ENCODE data around the gene DDN.
A peak's percentile ranks its signal among the peaks of the same experiment; 100 is the strongest.

DDN gene

DNA sequence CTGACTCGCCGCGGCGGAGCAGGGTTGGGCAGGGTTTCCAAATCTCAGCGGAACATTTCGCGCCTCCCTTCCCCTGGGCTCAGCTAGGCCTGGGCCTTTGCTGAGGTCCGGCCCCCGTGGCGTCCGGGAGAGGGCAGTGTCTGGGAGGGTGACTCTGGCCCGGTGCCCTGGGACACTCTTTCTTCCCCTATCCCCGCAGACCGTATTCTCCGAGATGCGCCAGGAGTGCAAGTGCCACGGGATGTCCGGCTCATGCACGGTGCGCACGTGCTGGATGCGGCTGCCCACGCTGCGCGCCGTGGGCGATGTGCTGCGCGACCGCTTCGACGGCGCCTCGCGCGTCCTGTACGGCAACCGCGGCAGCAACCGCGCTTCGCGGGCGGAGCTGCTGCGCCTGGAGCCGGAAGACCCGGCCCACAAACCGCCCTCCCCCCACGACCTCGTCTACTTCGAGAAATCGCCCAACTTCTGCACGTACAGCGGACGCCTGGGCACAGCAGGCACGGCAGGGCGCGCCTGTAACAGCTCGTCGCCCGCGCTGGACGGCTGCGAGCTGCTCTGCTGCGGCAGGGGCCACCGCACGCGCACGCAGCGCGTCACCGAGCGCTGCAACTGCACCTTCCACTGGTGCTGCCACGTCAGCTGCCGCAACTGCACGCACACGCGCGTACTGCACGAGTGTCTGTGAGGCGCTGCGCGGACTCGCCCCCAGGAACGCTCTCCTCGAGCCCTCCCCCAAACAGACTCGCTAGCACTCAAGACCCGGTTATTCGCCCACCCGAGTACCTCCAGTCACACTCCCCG is 18.0 kb downstream of the DDN start:
- peak; percentile 62 for DNase-seq

DNA sequence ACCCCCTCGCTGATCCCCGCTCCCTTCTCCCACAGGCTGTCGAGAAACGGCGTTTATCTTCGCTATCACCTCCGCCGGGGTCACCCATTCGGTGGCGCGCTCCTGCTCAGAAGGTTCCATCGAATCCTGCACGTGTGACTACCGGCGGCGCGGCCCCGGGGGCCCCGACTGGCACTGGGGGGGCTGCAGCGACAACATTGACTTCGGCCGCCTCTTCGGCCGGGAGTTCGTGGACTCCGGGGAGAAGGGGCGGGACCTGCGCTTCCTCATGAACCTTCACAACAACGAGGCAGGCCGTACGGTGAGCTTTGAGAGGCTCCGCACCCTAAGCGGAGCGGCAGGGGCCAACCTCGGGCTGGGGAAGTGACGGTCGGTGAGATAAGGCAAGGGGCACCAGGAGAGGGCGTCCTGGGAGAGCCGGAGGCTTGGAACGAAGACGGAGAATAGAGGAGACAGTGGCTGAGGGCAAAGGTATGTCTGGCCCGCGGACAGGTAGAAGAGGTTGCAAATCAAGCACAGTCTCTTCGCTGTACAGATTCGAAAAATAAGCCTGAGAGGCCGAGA is 18.7 kb downstream of the DDN start:
- DNase-seq, result peak; percentile 59

DNA sequence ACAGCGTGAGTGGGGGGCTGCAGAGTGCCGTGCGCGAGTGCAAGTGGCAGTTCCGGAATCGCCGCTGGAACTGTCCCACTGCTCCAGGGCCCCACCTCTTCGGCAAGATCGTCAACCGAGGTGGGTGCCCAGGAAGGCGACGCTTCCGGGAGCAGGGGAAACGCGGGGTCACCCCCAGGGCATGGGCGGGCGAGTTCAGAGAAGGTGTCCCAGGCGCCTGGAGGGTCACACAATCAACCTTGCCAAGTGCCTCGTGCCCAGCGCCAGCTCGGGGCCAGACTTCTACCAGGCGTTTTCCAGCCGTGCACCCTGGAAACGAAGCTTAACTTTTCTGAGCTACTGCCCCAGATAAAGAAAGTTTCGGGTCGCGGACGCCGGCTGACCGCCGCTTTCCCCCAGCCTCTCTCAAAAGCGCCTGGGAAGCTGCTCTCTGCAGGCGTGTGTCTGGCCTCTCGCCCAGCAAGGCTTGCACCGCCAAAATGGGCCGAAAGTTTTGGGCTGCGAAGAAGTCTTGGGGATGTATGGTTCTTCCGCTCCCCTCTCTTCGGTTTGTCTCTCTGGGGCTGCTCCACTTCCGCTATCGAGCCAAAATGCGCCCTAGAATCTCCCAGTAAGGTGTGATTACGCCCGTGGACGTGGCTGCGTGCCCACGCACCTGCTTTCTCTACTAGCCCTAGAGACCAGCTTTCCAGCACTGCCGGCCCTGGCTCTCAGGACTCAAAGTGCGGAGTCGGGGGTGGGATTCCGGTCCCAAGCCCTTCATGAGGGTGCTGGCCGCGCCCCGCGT is 19.4 kb downstream of the DDN start:
- DNase-seq, result peak; percentile 60

DNA sequence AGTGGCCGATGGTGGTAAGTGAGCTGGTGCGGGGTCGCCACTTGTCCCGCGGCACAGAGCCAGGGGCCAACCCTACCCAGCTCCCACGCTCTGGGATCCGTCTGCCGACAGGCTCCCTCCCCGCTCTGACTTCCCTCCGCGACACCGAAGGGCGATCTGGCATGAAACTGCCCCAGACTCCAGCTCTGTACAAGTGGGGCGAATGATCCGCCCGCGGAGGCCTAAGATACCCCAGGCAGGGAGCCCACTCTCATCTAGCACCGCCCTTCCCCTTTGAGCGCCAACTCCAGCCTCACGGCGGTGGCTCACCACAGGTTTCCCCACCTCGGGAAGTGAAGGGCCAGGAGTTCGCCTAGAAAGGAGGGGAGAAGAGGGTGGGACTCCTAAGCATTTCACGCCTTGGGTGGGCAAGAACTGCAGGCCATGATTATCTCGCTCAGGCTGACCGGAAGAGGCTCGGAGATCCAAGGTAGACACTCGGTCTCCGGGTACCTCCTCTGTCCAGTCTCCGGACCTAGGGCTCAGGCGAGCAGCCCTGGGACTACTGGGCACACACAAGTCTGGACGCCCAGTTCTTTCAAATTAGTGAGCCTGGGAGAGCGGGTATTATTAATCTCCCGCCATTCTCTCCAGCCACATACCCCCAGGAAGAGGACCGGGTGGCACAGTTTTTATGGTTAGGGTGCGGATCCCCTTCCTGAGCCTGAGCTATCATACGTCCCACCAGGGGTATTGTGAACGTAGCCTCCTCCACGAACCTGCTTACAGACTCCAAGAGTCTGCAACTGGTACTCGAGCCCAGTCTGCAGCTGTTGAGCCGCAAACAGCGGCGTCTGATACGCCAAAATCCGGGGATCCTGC is 20.2 kb downstream of the DDN start:
- DNase-seq, result peak; percentile 38

DNA sequence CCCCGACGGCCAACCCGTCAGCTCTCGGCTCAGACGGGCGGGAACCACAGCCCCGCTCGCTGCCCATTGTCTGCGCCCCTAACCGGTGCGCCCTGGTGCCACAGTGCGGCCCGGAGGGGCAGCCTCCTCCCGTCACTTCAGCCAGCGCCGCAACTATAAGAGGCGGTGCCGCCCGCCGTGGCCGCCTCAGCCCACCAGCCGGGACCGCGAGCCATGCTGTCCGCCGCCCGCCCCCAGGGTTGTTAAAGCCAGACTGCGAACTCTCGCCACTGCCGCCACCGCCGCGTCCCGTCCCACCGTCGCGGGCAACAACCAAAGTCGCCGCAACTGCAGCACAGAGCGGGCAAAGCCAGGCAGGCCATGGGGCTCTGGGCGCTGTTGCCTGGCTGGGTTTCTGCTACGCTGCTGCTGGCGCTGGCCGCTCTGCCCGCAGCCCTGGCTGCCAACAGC is 20.9 kb downstream of the DDN start, which contains the start of gene WNT1:
Gene WNT1, plus strand, starts transcription at position 32 of the 450 bp plus-strand sequence. Its CDS starts 329 bp downstream, at position 361.
- no peak for DNase-seq

DNA sequence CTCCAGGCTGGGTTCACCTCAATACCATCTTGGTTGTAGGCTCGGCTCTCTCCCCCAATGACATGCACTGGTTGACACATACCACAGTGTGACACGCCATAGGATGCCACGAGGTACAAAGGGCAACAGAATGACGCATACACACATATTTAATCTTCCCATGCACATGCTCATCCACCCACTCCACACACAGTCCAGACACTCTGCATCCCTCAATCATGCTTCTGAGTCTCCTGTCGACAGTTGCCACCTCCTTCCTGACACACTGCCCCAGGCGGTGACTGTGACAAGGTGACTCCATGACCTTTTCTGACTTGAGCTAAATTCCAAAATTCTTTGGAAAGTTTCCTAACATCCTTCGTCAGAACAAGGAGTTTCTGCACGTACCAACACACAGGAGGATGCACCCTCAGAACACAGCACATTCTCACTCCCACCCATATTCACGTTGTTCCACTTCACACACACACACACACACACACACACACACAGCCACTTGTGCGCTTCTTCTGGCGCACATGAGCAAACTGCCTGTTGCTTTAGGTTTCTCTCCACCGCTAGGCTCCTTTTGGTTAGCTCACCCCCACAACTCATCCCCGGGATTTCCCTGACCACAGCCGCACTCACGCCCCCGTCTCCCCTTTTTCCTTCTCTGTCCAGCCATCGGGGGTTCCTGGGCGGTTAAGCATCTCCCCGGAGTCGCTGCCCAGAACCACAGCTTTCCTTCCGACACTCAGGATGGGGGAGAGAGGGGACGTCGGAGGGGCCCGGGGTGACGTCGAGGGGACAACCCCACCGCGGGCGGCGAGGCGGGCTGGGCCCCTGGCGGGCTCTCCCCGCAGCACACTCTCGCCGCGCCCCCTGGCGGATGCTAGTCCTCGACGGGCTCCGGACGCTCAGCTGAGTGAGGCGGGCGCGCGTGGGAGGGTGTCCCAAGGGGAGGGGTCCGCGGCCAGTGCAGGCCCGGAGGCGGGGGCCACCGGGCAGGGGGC is 21.6 kb downstream of the DDN start:
- peak; percentile 86 for DNase-seq

DNA sequence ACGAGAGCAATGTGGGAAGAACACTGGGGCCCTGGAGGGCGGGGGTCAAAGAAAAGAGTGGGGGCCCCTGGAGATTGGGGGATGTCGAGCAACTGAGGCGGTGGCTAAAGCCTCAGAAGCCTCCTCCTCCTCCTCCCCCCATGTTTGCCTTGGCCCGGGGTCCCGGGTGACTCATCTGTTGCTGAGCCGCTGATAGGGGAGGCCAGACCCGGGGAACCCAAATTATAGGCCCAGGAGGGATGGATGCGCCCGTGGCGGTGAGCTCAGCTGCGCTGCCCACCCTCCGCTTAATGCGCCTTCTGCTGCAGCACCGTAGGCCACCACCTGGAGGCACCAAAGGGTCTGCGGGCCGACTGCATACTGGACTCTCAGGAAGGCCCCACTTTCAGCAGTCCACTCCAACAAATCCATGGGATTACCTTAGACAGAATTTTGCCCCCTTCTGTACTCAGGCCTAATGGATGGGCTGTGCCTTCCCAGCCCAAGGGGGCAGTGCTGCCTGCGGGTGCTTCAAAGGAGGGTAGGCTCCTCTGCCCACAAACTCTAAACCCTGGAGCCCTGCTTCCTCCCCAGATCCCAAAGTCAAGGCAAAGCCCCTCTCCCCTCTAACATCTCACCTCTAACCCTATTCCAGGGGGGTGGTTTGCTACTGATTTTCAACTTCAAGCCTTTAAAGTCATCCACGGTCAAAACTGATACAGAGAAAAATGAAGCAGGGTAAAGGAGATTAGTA is 25.1 kb downstream of the DDN start:
- peak; percentile 55 for DNase-seq

DNA sequence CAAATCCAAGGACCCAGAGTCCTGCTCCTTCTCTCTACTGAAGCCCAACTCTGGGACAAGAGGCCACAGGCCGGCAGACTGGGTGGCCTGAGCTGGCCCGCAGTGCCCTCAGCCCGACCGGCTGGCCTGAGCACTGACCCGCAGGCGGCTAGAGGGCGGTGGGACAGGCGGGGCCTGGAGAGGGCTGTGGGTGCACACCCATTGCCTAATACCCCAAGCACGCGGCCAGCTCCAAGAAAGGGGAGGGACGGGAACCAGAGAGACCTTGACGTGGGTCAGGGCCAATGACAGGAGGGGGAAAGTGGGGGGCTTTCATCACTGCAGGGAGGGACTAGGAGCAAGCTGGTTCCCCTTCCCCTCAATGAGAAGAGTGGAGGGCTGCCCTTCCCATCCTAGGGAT is 25.6 kb downstream of the DDN start:
- DNase-seq, result no peak

DNA sequence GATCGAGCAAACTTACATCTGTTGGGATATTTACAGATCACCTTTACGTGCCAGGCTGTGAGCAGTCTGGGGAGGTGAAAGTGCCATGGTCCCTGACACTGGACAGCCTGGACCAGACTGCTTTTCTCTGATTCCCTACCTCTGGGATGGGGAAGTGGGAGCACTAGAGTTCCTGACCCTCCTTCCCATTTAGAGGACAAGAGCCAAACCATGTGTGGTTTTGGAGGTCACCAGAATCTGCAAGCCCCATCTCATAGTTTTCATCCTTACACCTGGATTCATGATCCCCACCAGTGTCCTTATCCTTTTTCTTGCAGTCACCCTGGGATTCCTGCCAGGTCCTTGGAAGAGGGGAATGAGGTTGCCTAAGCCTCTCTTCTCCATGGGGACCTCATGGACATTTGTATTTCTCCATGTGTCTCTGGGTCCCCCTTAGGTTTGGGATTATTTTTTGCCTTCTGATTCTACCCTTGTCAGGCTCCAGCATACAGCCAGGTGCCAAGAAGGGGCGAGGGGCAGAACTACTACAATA is 26.2 kb downstream of the DDN start:
- no peak for DNase-seq

DNA sequence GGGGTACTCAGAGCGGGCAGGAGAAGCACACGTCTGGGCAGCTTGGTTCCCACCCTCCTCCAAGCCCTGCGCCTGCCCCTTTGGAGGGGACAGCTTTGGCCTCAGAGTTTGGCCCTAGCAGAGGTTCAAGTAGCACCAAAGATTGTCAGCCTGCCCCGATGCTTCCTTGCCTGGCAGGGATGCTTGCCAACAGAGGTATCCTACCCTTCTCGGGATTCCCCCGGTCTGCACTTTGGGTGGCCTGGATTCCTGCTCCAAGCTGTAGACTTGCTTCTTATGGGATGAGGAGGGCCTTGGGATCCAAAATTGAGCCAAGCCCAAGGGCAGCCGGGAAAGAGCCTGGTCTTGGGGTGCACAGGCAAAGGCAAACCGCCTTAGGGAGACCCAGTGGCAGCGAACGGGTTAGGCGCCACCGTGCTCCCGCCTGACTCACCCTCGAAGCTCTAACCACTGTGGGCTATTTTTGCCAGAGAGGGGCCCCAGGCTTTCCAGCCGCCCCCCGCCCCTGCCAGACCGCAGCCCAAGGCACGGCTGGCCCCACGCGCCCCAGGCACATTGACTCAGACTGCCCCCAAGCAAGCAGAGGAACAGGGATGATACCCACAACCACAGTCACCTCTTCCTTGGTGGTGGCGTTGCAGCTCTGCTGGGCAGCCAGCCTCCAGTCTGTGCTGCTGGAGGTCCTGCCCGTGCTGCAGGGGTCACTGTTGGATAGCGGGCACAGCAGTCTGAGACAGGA is 26.8 kb downstream of the DDN start:
- peak; percentile 36 for DNase-seq

DNA sequence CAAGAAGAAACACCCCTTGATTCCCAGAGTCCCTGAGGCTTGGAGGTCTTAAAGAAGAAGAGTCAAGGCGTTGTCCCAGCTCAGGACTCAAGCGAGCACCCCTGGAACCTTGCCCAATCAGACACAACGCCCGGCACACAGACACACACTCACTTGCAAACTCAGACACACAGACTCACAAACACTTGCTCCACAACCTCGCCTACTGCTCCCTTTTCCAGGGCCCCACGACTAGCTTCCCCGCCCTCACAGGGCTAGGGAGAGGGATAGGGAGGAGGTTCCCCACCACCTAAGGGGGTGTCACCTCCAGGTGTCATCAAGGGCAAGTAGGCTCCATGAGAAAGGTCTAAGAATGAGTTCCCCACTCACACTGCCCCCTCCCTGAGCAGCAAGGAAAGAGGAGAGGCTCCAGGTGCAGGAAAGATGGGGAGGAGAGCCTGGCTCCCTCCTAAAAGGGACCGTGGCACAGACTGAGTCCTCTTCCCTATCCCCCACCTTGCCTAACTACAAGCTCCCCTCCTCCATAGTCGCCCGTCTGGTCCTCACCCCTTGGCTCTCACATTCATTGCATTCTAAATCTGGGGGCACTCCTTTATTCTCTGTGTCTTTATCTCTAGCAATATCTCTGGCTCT is 28.4 kb downstream of the DDN start:
- no peak for DNase-seq

DNA sequence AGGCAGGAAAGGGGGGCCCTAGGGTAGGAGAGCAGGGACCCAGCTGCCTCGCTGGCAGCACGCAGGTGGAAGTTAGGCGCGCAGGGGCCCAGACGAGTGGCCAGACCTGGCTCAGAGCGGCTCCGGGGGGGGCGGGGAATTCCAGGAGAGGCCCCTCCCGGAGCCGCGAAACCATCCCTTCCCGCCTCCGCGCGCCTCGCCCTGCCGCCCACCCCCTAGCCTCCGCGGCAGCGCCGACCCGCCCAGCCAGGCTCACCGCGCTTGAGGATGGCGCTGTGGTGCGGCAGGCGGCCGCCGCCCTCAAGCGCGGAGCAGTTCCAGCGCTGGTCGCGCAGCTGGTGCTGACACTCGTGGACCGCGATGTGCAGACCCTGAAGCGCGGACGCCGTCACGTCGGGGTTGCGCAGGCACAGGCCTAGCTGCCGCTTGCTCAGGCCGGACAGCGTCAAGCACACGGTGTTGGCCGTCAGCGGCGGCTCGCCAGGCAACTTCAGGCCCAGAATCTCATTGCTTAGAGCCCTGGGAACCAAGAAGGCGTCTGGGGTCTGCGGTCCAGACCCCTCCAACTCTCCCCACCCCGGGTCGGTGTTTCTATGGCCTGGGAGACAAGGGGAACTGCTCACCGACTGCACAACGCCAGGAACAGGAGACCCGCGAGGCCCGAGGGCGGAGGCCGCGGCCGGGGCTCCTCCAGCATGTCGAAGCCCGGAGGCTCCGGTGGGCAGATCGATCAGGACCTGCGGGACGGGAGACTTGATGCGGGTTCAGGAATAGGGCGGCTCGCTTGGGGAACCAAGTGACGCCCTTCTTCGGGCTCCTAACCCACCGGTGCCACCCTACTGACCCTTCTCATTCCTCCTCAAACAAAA is 29.1 kb downstream of the DDN start:
- DNase-seq, result peak; percentile 61

DNA sequence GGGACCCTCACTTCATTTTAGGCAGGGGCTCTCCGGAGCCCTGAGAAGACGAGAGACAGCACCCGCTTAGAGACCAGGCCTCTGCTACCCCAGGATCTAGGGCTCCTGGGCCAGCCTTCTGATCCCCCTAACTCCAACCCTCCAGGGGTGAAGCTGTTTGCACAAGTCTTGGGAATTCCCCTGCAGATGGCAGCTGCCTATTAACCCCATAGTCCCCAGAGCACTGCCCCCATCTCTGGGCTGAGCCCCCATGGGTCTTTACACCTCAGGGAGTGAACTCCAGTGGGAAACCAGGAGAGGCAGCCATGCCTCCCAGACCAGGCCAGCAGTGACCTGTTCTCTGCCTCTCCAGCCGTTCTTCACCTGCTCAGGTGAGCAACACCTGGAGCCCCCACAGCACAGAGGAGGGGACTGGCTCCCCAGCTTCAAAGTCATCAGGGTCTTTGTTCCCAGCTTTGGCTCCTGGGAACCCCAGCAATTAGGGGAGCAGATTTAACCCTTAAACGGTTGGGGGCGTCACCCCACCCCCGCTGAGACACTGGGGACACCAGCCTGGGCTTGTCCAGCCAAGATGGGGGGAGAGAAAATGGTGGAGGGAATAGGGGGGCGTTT is 29.9 kb downstream of the DDN start:
- DNase-seq, result no peak

DNA sequence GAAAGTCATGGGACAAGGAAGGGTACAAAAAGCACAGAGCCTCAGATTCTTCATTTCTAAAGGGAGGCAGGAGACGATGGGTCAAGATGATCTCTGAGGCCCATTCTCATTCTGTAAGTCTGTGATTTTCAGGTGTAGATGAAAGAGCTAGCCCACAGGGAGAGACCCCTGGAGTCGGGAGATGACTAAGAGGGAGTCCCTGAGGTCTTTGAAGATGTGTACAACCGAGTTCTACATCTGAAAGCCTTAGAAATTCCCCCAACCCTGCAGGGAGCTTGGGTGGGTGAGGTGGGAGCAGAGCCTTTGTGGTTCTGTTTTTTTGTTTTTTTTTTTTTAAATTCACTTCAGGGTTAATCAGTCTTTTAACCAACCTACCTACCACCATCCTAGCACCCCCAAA is 30.7 kb downstream of the DDN start:
- no peak for DNase-seq

DNA sequence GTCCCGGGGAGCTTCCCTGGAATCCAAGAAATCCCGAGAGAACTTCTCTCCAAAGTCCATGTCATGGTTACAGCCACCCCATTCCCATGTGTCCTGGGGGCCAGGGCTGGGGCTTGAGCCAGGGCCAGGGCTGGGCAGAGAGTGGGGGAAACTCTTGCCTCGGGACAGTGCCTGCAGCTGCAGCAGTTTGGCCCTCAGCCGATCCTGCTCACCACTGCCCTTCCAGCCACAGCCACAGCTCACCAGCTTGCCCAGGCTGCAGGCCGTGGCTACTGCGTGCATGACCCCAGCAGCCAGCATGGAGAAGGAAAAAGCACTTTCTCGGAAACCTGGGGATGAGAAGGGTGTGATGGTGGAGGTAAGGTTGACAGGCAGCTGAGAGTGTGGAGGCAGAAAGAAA is 31.2 kb downstream of the DDN start:
- DNase-seq, result no peak

DNA sequence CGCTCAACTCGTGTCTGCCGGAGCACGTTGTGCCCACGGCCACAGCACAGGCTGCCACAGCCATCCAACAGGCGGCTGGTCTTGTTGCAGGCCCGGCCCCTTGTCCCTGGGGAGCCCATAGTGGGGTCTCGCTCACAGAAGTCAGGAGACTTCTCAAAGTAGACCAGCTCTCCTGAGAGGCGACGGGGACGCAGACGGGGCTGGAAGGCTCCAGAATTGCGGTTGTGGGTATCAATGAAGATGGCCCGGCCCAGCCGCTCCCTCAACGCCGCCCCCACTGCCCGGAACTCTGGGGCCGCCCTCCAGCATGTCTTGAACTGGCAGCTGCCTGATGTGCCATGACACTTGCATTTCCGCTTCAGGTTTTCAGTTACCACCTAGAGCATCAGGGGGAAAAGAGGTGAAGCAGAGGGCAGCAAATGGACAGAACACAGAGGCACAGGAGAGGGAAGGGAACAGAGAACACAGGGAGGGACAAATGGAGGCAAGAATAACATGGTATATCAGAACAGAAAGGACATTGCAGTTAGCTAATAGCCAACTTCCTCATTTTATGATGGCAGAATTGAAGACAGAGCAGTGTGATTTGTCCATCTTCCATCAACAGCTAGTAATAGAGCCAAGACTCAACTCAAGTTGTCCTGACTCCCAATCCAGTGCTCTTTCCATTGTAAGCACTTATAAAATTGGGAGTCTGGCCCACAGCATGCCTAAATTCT is 32.8 kb downstream of the DDN start:
- no peak for DNase-seq

DNA sequence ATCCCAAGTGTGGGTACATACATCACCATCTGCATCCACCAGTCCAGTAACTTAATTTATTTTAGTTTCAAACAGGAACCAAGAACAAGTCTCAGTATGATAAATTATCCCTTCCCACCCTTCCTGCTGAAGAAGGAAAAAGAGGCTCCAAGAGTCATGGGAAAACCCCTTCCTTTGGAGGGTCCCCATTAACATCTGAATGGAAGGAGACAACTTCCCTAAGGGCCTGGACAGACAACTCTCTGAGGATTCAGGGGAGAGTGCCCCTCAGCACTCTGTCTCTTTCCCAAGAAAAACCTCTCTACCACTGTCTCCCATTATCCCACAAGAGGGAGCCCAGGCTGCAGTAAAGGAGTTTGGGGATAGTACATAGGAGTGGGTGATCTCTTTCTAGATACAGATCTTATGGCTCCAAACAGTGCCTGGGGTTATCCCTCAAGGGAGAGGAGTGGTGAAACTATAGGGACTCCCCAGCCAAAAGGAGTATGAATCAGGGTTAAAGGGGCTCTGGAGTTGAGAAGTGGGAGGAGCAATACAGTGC is 33.8 kb downstream of the DDN start:
- DNase-seq, result no peak

Data from activated T-cell treated with anti-CD3 and anti-CD28 coated beads, Interleukin-2, amount 50 U/mL, for 1 hour (primary cell).